ENCODE measurements around the gene CERCAM.

The CERCAM gene

GRCh38 chr9:128406848-128407391, 13.7 kb upstream of the CERCAM start:
- no peak for TF ChIP-seq CTCF (IDR thresholded peaks at IDR 0.05)

GRCh38 chr9:128408963-128409431, 11.7 kb upstream of the CERCAM start:
- TF ChIP-seq CTCF (IDR thresholded peaks at IDR 0.05), result no peak

- no peak for TF ChIP-seq CTCF (IDR thresholded peaks at IDR 0.05)
Observed at GRCh38 chr9:128409450-128409849, 11.2 kb upstream of the CERCAM start.

- no peak; the same call in 1 of the 2 replicates for TF ChIP-seq CTCF (IDR thresholded peaks at IDR 0.05)
Observed at GRCh38 chr9:128409978-128410377, 10.7 kb upstream of the CERCAM start.

GRCh38 chr9:128411364-128412119, 9.1 kb upstream of the CERCAM start:
- TF ChIP-seq CTCF (IDR thresholded peaks at IDR 0.05), result no peak

- TF ChIP-seq CTCF (IDR thresholded peaks at IDR 0.05), result peak; percentile 28; the same call in 1 of the 2 replicates
Observed at GRCh38 chr9:128412120-128412790, 8.4 kb upstream of the CERCAM start.

GRCh38 chr9:128414461-128414860, 6.2 kb upstream of the CERCAM start:
- no peak for TF ChIP-seq CTCF (IDR thresholded peaks at IDR 0.05)

All from LNCAP (cell line).